ENCODE measurements around the gene MARCHF3. TPM values are rescaled to one million over a fixed set of nuclear protein-coding genes. Genes with fewer than 3 reads are reported as not detected.
"Not testable (repeated sequence)": the region's sequence is repeated elsewhere in the genome, so short reads cannot be mapped to it uniquely, and the experiment has no call there.

Gene MARCHF3
- total RNA-seq, 1 experiment from 2014 or later, result 16.1 TPM

DNA sequence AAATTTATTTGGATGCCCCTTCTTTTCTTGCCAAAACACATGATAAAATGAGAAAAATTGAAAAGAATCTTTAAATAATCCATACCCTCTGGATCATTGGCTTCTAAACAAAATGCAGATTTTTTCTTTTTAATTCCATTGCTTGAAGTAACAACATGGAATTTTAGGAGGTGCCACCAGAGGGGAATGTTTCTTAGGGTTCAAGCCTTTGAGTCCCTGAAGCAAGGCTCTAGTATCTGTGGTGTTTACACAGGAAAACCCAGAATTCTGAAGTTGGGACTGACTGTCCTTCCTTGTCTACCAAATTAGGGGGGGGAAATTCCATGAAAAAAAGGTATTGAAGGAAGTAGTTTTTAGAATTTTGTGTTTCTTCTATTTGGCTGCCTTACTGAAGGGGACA is 184.0 kb downstream of the MARCHF3 start:
- intact Hi-C loops (cut with micrococcal nuclease; ENCODE audit: unreplicated experiment), result no loop called here
- Mint-ChIP-seq H3K9me3 (ENCODE audit: low read depth, unreplicated experiment) (no peaks in the 10 kb centered on the region), H3K4me3 (ENCODE audit: low read depth, unreplicated experiment) (no peak overlapping the region), H3K36me3 (ENCODE audit: insufficient read depth, unreplicated experiment) (peaks cover 8% of the 10 kb centered on the region), H3K4me1 (ENCODE audit: low read depth, unreplicated experiment) (no peaks in the 10 kb centered on the region), H3K27me3 (ENCODE audit: unreplicated experiment) (no peaks in the 10 kb centered on the region), H3K27ac (ENCODE audit: unreplicated experiment) (peak overlapping the region; percentile 18)
- no TSS peak for BruUV-seq (replicated peaks)
- DNase-seq, result no peak
- no peak for TF ChIP-seq CTCF (IDR thresholded peaks at IDR 0.05; ENCODE audit: unreplicated experiment)
- CTCF ChIA-PET, result no interaction called here

- H3K4me1 Mint-ChIP-seq (ENCODE audit: low read depth, unreplicated experiment); CTCF ChIA-PET; H3K9me3 Mint-ChIP-seq (ENCODE audit: low read depth, unreplicated experiment); DNase-seq; H3K27me3 Mint-ChIP-seq (ENCODE audit: unreplicated experiment); H3K36me3 Mint-ChIP-seq (ENCODE audit: insufficient read depth, unreplicated experiment); intact Hi-C loops (cut with micrococcal nuclease; ENCODE audit: unreplicated experiment); H3K4me3 Mint-ChIP-seq (ENCODE audit: low read depth, unreplicated experiment); H3K27ac Mint-ChIP-seq (ENCODE audit: unreplicated experiment); BruUV-seq (replicated peaks): not testable (repeated sequence)
Observed at GRCh38 chr5:126845470-126846070, 184.8 kb downstream of the MARCHF3 start.

- DNase-seq; CTCF ChIA-PET; H3K27me3 Mint-ChIP-seq (ENCODE audit: unreplicated experiment); H3K9me3 Mint-ChIP-seq (ENCODE audit: low read depth, unreplicated experiment); BruUV-seq (replicated peaks); H3K4me1 Mint-ChIP-seq (ENCODE audit: low read depth, unreplicated experiment); H3K4me3 Mint-ChIP-seq (ENCODE audit: low read depth, unreplicated experiment); intact Hi-C loops (cut with micrococcal nuclease; ENCODE audit: unreplicated experiment); H3K27ac Mint-ChIP-seq (ENCODE audit: unreplicated experiment): not testable (repeated sequence)
- peaks cover 13% of the 10 kb centered on the region for H3K36me3 Mint-ChIP-seq (ENCODE audit: insufficient read depth, unreplicated experiment)
Observed at GRCh38 chr5:126843375-126843774, 187.0 kb downstream of the MARCHF3 start.

DNA sequence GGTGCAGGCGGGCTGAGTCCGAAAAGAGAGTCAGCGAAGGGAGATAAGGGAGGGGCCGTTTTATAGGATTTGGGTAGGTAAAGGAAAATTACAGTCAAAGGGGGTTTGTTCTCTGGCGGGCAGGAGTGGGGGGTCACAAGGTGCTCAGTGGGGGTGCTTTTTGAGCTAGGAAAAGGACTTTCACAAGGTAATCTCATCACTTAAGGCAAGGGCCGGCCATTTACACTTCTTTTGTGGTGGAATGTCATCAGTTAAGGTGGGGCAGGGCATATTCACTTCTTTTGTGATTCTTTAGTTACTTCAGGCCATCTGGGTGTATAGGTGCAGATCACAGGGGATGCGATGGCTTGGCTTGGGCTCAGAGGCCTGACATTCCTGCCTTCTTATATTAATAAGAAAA is 191.0 kb downstream of the MARCHF3 start:
- intact Hi-C loops (cut with micrococcal nuclease; ENCODE audit: unreplicated experiment), result loop anchor here (10.0 kb wide), 1 partner anchor 655 kb away; no protein-coding TSS in a partner anchor
- CTCF ChIA-PET, result interaction anchor here (0.6 kb wide), 1 partner anchor 16 kb away, joined by 4 read pairs; no protein-coding TSS in a partner anchor

GRCh38 chr5:126837906-126838539 is 192.3 kb downstream of the MARCHF3 start:
- TF ChIP-seq CTCF (IDR thresholded peaks at IDR 0.05; ENCODE audit: unreplicated experiment), result no peak
- BruUV-seq (replicated peaks), result no TSS peak
- DNase-seq, result no peak
- H3K36me3 Mint-ChIP-seq (ENCODE audit: insufficient read depth, unreplicated experiment), result peaks cover 36% of the 10 kb centered on the region
- H3K27ac Mint-ChIP-seq (ENCODE audit: unreplicated experiment), result no peak overlapping the region
- no peaks in the 10 kb centered on the region for H3K9me3 Mint-ChIP-seq (ENCODE audit: low read depth, unreplicated experiment)
- intact Hi-C loops (cut with micrococcal nuclease; ENCODE audit: unreplicated experiment), result loop anchor here (10.0 kb wide), 1 partner anchor 657 kb away; no protein-coding TSS in a partner anchor
- no peak overlapping the region for H3K4me3 Mint-ChIP-seq (ENCODE audit: low read depth, unreplicated experiment)
- H3K27me3 Mint-ChIP-seq (ENCODE audit: unreplicated experiment), result no peaks in the 10 kb centered on the region
- CTCF ChIA-PET, result no interaction called here
- no peaks in the 10 kb centered on the region for H3K4me1 Mint-ChIP-seq (ENCODE audit: low read depth, unreplicated experiment)

More for the DNA sequence above, 191.0 kb downstream of the MARCHF3 start:
- not testable (repeated sequence) for H3K27me3 Mint-ChIP-seq (ENCODE audit: unreplicated experiment); BruUV-seq (replicated peaks); H3K4me1 Mint-ChIP-seq (ENCODE audit: low read depth, unreplicated experiment); DNase-seq; H3K9me3 Mint-ChIP-seq (ENCODE audit: low read depth, unreplicated experiment); H3K27ac Mint-ChIP-seq (ENCODE audit: unreplicated experiment); H3K4me3 Mint-ChIP-seq (ENCODE audit: low read depth, unreplicated experiment)
- H3K36me3 Mint-ChIP-seq (ENCODE audit: insufficient read depth, unreplicated experiment), result peaks cover 29% of the 10 kb centered on the region

Data from Calu3 (cell line).